Left lobe of liver (tissue), 2 donors: Measurements from ENCODE around the gene BICD1. TPM values are rescaled to one million over a fixed set of nuclear protein-coding genes. Genes with fewer than 3 reads are reported as not detected.
"Not testable (repeated sequence)": the region's sequence is repeated elsewhere in the genome, so short reads cannot be mapped to it uniquely, and the experiment has no call there.

ENCODE experiments used
- ATAC-seq: fragments of 200-7000 bp; cut with Tn5 transposase; one replicate; pipeline ENCODE4 v1.9.1; 2020; ENCODE audit warnings: mild to moderate bottlenecking, moderate library complexity
- DNase-seq: peaks from one replicate; pipeline ENCODE4 v3.0.0-alpha.2; 2020; ENCODE audit warnings: low spot score
- total RNA-seq: library from RNA; stranded (reverse); gene quantifications from one replicate; pipeline ENCODE4 v1.2.1, GENCODE V29; 2021
- donor health status: DM: no; HTN: no; CAD: no; lungs with moderate emphysema.
- donor health status: DM: no; HTN: yes; CAD: no.

The BICD1 gene
- total RNA-seq, 1 donor from 2014 or later = 0.91 TPM

DNA sequence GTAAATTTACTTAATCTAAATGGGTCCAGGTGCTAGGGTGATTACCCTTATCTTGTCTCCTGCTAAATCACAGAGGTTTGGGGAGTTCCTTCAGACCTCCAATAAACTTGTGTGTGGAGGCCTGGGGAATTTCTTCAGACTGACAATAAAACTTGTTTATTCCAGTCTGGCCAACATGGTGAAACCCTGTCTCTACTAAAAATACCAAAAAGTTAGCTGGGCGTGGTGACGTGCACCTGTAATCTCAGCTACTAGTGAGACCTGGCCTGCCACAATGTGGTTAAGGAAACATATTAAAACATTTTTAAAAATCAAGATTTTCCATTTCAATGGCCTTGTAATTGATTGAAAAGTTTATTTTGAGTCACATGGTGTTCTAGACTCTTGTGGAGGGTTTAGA lies 165.8 kb downstream of the BICD1 start:
- DNase-seq (no peak), ATAC-seq (no peak)

DNA sequence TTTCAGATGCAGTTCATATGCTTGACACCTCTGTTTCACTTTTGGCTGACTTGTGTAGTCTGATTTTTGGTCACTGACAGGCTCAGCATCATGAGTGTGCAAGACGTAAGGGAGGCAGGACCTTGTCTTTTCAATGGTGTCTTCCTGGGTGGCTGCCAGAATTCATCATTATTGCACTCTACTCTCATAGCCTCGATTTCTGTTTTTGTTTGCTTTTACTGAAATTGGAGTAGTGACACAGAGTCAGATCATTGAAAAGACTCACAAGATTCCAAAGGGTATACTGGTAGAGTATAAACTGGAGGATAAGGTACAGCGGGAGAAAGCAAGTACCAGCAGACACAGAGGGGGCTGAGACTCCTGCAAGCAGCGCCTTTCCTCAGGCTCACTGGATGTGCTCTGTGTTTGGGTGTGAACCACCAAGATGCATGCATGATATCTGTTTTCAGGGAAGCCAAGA lies 166.4 kb downstream of the BICD1 start:
- ATAC-seq = no peak
- DNase-seq = no peak

DNA sequence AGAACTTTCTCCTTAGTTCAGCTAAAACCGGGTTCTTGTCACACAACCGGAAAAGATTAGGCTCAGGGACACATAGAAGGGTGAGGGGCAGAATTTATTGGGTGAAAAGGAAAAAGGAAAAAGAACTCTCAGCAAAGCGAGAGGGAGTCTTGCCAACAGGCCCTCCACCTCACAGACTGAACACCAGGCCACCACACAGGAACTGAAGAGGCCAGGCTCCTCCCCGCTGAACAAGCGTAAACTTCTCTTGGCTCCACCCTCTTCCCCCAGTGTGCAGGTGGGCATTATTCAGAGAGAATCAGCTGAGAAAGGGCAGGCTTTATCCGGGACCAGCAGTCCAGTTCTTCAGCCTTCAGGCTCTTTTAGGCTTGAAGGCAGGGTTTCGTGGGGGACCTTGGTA lies 167.1 kb downstream of the BICD1 start:
- no peak for DNase-seq
- peak; percentile 50 for ATAC-seq

DNA sequence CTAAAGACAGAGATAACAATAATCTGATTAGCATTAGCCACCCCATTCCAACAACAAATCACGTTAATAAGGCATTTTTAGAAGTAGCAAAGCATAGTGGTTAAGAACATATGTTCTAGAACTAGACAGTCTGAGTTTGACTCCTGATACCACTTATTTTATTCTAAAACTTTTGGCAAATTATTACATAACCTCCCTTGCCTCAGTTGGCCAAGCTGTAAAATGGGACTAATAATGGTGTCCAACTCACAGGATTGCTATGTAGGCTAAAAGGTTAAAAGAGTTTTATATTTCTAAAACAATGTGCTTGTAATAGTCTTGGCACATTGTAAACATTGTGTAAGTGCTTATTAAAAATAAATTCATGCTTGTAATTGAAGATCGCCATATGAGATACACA lies 168.0 kb downstream of the BICD1 start:
- DNase-seq (no peak), ATAC-seq (no peak)

DNA sequence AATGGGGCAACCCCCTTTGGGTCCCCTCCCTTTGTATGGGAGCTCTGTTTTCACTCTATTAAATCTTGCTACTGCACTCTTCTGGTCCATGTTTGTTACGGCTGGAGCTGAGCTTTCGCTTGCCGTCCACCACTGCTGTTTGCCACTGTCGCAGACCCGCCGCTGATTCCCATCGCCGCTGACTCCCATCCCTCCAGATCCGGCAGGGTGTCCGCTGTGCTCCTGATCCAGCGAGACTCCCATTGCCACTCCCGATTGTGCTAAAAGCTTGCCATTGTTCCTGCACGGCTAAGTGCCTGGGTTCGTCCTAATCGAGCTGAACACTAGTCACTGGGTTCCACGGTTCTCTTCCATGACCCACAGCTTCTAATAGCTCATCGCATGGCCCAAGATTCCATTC lies 168.9 kb downstream of the BICD1 start:
- ATAC-seq, DNase-seq: not testable (repeated sequence)

DNA sequence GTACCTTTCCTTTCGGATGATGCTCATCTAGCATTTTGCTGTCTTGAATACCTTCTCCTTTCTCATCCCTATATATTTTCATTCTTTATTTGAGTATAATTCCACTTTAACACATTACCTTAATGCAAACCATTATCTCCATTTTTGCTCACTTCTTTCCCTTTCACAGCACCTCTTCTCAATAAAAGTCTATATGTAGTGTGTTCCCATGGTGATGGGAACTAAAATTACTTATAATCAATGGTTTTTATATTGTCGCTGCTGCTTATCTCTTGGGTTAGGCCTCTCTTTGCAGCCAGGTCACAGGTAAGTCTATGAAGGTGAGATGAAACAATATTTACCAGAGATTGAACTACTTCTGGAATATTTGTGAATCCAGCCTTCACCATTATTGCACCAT lies 171.1 kb downstream of the BICD1 start:
- ATAC-seq (no peak), DNase-seq (no peak)

DNA sequence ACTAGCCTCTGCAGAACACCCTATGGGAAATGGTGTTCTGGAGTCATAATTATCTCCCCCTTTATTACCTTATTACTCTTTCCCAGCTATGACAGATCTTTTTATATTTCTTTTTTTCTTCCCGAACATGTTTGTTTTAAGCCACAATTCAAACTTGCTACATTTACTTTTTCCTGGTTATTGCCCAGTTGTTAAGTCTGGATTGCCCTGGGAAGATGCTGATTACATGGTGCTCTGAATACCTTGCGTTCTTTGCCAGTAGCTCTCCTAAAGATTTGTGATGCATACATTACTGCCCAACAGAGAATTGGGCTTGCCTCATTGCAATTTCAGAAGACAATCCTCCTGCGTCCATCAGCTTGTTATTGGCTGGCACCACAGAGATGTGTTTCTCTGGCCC lies 174.5 kb downstream of the BICD1 start:
- ATAC-seq (no peak), DNase-seq (no peak)

DNA sequence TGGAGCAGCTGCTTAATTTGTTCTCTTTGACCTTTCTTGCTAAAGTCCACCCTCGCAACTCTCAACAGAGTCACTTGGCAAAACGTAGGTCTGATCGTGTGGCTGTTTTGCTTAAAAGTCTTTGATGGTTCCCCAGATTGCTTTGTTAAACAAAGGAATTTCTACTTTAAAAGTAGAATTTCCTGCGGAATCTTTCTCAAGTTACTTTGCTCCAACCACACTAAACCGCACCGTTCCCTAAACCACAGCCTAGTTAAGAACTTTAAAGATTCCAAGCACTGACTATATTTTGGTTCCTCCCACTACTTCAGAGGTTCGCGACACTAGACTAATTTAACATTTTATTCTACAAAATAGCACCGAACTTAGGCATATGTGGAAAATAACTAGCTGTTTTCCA lies 177.9 kb downstream of the BICD1 start:
- DNase-seq (no peak), ATAC-seq (no peak)

DNA sequence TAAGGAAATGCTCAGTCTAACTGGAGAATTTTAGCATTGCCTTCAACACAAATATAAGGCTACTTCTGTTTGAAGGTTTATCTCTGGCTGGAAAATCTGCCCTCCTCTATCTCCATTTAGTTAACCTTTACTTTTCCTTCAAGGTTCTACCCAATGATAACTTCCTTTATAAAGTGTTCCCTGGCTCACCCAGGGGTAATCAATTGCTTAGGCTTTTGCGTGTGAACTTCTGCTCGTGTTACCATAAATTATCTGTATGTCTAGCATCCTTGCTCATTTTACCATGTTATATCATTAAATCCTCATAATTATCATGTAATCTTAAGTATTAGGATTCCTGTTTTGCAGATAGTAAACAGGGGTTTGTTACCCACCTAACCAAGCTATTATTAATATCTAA lies 178.4 kb downstream of the BICD1 start:
- ATAC-seq = no peak
- DNase-seq = no peak

DNA sequence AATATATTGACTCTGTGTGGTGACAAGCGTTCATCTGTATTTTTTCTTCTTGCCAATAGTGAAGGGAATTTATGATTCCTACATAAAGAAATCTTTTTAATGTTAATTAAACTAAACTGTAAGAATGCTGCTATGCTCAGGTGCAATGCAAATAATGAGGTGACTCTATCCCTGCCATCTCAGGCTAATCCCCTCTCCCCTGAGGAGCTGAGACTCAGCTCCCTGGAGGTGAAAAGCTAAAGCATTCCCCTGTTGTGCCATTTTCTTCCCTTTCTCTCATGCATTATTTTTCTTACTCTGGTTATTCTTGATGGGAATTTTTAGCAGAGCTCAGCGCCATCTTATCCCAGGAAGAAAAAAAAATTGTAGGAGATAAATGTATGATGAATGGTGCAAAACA lies 178.8 kb downstream of the BICD1 start:
- no peak for DNase-seq
- no peak for ATAC-seq

DNA sequence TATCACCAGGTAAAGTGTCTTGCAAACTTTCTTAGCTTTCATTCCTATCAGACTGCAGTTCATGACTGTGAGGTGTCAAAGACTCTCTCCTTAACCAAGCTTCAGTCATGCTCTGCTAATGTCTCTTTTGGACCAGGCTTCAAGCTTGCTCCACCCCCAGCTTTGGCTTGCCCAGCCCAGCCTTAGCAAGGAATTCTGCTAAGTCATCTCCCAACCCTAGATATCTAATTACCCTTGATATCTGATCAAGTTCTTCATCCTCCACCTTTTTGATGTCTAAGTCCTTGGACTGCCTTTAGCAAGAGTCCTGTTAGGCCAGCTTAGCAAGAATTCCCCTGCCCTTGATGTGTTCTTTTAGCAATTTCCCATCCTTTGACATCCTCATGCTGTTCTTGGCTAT lies 183.8 kb downstream of the BICD1 start:
- ATAC-seq = no peak
- no peak for DNase-seq

DNA sequence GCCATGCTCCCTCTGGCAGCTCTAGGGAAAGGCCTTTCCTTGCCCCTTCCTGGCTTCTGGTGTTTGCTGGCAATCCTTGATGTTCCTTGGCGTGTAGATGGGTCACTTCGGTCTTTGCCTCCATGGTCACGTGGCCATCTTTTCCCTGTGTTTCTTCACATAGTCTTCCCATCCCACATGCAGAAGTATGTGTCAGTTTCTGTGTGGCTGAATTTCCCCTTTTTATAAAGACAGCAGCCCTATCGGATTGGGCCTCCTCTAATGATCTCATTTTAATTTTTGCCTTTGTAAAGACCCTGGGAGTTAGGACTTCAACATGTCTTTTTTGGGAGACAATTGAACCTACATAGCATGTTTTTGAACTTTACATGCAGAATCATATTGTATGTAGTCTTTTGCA lies 185.5 kb downstream of the BICD1 start:
- DNase-seq (no peak), ATAC-seq (no peak)

DNA sequence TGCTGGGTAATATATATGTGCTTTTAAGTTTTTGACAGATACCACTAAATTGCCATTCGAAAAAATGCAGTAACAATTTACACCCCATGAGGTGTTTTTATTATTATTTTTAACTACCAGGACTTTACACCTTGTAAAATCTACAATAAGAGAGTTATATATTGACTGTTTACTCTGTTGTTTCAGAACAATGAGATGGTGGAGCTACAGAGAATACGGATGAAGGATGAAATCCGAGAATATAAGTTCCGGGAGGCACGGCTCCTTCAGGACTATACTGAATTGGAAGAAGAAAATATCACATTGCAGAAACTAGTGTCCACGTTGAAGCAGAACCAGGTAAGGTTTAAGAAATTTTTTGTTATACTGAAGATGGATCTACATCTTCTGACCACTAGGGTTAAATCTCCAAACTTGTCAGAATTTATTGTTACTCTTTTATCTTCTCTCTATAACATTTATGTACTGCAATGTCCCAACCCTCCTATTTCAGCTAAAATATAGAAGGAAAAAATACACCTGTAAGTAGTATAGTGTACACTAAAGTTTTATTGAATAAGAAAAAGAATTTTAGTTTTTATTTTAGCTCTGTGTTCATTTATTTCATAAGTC lies 187.3 kb downstream of the BICD1 start:
- ATAC-seq (no peak), DNase-seq (no peak)

DNA sequence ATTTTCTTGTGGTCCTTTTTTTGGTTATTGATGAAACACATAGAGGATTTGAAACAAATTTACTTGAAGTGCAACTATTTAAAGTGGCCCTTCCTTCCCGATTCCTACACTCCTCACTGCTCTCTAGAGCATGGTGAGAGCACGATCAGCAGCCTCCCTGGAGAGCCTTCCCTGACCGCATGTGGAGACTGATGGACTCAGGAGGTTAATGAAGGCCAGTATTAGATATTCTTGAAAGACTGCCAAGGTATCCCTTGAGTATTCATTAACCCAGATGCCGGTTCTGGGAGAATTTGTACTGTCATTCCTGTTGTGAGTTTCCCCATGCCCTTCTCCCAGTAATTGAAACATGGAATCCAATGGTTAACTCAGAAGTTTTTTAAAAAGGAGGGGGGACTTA lies 189.9 kb downstream of the BICD1 start:
- ATAC-seq (peak; percentile 98), DNase-seq (no peak)

DNA sequence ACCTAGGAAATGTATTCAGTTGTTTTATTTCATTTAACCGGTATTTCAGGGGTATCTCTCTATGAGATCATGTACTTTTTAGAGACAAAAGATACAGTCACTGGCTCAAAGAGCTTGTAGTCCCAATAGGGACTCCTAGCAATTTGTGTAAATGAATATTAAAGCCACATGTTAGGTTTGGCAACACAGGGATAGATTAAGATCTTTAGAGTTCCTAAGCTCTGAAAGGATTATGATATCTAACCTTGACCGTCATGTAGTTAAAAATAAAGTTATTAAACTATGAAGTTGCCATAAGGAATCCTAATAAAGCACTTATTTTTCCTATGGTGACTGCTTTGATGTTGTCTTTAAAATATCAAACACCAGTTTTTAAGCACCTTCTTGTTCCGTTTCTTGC lies 192.3 kb downstream of the BICD1 start:
- DNase-seq = no peak
- no peak for ATAC-seq

DNA sequence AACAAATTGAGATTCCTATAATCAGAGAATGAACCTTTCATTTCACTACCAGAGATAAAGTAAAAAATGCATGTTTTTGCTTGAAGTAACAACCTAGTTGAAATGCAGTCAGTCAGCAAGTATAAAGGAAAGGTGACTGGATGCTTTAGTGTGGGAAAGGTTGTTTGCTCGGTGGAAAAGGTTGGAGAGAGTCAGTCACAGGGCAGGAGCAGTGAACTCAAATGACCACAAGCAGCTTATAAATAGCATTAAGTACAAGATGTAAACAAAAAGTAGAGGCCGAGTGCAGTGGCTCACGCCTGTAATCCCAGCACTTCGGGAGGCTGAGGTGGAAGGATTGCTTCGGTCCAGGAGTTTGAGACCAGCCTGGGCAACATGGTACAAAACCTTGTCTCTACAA lies 194.6 kb downstream of the BICD1 start:
- no peak for ATAC-seq
- DNase-seq = no peak

DNA sequence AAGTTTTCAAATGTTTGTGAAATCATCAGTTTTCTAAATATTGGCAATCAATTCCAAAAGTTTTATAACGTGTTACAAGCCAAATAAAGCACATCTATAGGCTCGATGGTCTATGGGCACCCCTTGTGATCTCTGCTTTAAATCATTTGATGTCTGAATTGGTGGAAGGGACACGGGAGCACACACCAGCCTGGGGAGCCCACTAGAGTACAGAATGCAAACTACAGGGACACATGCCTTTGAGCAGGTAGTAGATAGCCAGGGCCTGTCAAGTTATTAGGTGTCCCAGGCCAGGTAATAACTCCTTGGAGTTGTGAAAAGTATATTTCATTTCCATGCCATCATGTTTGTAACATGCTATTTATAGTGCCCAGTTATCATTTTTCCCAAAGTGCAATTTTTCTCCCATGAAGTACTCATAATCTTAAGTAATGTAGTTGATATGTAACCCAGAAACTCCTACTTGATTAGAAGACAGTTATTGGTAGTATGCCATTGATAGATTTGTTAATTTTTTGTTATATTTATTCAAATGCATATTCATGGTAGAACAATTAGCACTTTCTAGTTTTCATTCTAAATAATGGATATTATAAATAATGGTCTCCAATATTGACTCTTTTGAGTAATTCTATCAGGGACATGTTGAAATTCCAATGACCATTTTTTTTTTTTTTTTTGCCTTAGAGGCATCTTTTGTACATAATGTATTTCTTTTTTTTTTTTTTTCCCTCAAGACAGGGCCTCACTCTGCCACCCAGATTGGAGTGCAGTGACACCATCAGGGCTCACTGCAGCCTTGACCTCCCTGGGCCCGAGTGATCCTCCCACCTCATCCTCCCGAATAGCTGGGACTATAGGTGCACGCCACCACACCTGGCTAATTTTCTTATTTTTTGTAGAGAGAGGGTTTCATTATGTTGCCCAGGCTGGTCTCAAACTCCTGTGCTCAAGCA lies 195.8 kb downstream of the BICD1 start:
- DNase-seq (no peak), ATAC-seq (peak; percentile 85)

DNA sequence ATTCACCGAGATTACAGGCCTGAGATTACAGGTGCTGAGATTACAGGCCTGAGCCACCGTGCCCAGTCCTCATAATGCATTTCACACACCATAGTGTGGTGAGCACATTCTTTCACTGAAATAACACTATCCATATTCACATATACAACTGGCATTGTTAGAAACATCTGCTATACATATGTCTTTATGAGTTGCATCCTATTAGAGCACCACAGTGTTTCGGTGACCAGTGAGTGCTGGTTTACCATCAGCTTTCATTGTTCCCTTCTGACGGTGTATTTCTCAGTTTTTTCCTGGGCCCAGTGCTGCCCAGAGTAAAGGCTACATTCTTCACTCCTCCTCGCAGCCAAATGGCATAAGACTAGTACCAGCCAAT lies 196.5 kb downstream of the BICD1 start:
- no peak for ATAC-seq
- DNase-seq = no peak

DNA sequence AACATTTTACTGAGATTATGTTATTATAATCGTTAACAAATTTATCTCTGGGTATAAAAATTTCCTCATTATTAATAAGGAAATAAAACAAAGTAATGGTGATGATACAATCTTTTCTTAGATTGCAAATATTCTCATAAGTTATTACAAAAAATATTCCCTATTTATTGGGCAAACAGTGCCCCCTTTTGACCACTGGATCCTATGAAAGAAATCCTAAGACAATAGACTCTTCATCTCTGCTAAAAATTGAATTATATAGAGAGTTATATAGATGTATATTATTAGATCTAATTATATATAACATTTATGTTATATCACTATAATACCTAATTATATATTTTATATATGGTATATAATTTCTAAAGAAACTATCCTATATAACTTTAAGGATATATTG lies 198.5 kb downstream of the BICD1 start:
- DNase-seq (no peak), ATAC-seq (no peak)

DNA sequence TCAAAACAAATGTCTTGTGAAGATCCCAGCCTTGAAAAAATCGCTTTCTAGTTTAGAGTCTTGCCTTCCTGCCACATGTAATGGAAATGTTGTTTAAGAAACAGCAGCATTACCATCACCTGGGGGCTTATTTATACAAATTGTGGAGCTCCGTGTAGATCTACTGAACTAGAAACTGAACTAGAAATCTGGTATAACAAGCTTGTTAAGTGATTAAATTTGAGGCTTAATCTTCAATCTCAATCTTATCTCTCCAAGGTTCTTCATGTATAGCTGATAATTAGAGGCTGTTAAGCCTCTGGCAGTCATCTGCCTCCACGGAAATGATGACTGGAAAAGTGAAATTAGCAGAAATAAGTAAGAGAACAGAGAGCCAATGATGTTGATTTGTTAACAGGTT lies 200.7 kb downstream of the BICD1 start:
- DNase-seq = no peak

DNA sequence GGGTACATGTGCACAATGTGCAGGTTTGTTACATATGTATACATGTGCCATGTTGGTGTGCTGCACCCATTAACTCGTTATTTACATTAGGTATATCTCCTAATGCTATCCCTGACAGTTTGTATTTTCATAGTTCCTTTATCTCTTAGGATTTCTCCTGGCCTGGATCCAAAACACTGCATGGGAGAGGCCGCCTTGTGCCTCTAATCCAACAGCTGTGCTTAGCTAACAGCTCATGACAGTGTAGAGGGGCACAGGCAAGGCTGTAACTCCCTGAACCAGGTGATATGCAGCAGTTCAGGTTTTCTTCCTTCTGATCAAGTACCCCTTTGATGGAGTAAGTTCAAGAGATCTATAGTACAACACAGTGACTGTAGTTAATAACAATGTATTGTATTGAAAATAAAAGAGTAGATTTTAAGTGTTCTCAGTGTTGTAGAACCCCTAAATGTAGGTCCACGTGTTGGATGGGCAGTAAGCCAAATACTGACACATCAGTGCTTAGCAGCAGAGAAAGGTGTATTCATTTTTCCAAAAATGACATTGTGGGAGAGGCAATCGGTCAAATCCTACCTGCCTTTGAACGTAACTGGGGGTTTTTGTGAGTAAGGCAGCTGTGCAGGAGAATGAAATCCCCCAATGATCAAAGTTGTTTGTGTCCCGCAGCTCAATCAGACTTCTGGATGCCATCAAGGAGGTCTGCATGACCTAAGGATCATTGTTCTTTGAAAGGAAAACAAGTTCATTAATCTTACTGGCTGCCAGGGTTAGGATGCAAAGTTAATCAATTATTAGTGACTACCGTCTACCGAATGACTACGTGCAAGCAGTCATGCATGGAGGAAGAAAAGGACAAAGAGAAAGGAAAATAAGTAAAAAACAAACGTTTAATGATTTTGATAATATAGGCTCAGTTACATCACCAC lies 203.4 kb downstream of the BICD1 start:
- ATAC-seq (no peak), DNase-seq (no peak)

More for the DNA sequence above, 200.7 kb downstream of the BICD1 start:
- ATAC-seq = no peak
